ENCODE measurements around the gene KIF3B.
"Not testable (repeated sequence)": the region's sequence is repeated elsewhere in the genome, so short reads cannot be mapped to it uniquely, and the experiment has no call there.

The KIF3B gene

DNA sequence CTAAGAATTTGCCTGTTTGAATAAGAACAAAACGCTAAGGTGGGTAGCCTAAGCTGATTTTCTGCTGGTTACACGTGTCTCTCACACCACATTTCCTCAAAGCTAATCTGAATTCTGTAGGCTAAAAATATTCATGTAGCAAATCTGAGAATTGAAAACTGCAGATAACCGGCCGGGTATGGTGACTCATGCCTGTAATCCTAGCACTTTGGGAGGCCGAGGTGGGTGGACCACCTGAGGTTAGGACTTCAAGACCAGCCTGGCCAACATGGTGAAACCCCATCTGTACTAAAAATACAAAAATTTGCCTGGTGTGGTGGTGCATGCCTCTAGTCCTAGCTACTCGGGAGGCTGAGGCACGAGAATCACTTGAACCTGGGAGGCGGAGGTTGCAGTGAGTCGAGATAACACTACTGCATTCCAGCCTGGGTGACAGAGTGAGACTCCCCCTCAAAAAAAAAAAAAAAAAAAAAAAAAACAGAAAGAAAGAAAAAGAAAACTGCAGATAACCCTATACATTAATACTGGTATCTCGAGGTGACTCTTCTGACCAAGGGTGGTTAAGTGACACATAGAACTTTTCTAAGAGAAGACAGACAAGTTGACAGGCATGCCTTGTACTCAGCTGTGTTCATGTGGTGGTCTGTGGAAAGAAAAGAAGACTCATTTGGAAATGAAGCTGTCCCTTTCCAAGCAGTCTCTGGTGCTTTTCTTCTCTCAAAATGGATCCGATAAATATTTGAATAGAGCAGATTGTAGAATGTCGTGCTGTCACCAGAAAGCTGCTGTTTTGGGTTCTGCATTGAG is 55.9 kb downstream of the KIF3B start:
- DNase-seq = no peak

DNA sequence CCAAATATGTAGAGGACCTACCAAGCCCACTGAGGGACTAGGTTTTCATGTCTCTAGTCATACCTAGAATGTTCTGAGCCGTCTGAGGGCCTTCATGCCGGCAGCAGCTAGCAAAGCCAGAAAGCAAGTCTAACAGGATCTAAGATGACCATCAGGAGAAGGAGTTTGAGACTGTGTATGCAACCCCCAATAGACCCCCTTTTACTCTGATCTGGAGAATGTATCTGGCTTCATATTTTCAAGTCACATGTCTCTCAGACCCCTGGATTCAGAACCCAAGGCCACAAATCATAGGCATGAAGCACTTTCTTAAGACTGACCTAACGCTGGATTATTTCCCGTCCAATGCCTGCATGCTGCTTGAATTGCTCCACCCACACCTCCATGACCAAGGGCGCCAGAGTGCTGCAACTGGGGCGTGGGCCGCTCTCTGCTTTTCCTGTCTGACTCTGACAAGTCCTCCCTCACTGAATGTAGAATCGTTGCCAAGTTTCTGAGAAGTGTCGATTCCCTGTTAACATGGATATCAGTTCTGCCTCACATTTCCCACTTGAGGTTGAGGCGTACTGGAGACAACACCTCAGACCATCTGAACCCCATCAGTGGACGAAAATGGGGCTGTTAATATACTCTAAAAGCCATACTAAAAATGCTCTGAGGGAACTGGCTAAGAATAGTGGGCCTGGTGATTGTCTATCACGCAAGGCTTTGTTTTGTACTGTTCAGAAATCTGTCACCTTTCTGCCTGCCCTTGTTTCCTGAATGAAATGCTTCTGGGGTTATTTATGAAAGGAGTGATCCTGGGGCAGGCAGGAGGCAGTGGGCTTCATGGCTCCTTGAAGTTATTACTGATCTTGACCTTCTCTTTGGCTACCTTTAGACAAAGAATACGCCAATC is 56.8 kb downstream of the KIF3B start:
- peak; percentile 39 for DNase-seq

DNA sequence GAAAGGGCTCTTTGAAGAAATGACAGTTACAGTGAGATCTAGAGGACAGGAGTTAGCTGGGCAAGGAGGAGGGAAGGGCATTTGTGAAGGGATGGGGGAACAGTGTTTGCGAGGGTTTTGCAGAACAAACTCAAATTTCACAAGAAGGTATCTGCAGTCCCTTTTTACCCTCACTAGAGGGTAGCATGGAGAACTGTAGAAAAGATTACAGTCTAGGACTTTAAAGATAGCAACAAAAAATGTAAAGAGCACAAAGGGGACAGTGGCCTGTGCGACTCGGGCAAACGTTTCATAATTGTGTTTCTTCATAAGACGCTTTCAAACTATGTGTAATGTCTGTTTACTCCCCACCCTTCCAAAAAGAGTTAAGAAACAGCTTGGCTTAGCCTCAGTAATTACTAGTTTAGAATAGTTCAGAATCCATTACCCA is 59.5 kb downstream of the KIF3B start:
- DNase-seq = no peak

GRCh38 chr20:32337937-32338661 is 60.6 kb downstream of the KIF3B start:
- no peak for DNase-seq

DNA sequence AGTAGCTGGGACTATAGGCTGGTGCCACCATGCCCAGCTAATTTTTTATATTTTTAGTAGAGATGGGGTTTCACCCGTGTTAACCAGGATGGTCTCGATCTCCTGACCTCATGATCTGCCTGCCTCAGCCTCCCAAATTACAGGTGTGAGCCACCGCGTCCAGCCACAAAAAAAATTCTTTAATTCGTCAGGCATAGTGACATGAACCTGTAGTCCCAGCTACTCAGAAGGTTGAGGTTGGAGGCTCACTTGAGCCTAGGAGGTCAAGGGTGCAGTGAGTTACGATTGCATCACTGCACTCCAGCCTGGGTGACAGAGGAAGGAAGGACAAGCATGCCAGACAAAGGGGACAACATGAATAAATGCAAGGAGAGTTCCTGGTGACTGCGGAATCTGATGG is 61.2 kb downstream of the KIF3B start:
- DNase-seq = no peak

DNA sequence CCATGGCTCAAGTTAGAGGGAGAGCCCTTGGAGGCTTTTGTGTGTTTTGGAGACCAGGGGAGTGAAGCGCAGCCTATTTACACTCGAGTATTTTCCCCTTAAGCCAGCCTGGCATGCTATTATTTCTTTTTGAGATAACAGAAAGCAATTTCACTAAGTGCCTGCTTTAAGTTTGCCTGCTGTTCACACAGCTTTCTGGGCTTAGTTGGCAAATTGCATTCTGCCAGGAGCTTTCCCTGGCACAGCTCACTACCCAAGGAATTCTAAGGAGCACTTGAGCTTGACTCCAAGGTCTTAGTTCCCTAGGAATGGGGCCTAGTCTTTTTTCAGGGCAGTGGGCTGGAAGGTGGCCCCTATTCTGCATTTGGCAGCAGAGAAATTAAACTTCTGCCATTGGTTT is 61.7 kb downstream of the KIF3B start:
- DNase-seq = no peak

DNA sequence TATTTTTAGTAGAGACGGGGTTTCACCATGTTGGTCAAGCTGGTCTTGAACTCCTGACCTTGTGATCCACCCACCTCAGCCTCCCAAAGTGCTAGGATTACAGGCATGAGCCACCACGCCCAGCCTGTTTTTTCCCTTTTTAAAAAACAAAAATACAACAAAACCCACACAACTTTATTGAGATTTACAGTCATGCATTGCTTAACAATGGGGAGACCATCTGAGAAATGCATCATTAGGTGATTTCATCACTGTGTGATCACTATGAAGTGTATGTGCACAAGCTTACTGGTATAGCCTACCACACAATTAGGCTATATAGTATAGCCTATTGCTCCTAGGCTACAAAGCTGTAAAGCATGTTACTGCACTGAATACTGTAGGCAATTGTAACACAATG is 63.6 kb downstream of the KIF3B start:
- DNase-seq = not testable (repeated sequence)

GRCh38 chr20:32343439-32343838 is 66.0 kb downstream of the KIF3B start:
- no peak for DNase-seq

- DNase-seq = no peak
These were observed 67.5 kb downstream of the KIF3B start for GRCh38 chr20:32344835-32345506.

DNA sequence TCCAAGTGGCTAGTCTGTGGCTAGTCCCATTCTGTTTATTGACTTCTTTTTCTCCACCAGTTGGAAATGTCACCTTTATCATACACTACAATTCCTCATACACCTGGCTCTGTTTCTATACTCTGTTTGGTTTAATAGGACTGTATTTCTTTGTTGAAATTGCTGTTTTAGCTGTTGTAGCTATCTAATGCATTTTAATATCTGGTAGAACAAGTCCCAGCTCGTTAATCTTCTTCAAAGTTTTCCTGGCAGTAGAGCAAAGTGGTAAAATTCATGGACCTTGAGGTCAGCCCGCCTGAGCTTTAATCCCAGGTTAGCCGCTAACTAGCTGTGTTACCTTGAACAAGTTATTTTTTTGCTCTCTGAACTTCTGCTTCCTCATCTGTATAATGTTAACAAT is 70.8 kb downstream of the KIF3B start:
- no peak for DNase-seq

GRCh38 chr20:32350421-32350820 is 73.0 kb downstream of the KIF3B start:
- no peak for DNase-seq

DNA sequence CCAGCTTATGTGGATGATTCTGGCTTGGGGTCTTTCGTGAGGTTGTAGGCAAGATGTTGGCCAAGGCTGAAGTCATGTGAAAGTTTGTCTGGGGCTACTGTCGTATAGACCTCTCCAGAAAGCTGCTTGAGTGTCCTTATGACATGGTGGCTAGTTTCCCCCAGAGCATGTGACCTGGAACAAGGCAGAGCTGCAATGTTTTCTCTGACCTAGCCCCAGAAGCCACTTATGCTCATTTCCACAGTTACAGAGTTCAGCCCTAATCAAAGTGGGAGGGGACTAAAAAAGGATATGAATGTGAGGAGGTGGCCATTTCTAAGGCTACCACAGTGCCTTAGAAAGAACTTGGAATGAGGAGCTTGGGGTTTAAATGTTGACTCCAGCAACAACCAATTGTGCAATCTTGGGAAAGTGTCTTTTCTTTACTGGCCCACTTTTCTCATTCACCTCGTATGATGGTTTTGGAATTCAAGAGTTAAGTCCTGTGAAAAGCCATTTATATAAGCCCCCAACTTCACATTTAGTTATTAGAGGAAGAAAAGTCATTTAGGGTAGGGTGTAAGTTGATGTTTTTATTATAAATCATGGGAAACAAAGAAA is 74.8 kb downstream of the KIF3B start:
- no peak for DNase-seq

DNA sequence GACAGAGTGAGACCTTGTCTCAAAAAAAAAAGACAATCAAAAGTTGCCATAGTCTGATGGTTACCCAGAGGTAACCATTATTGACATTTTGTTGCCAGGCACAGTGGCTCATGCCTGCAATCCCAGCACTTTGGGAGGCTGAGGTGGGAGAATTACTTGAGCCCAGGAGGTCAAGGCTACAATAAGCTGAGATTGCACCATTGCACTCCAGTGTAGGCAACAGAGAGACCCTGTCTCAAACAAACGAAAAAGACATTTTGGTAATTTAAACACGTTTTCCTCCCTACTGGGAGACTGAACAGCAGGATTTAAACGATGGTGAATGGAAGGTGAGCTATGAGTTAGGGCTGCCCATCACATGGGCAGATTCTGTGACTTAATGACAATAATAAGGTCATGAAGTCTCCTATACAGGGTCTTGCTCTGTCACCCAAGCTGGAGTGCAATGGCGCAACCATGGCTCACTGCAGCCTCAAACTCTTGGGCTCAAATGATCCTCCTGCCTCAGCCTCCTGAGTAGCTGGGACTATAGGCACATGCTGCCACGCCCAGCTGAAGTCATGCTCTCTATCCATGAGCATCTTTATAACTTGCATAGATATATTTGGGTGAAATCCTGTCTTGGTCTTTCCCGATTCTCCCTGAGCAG is 76.5 kb downstream of the KIF3B start:
- no peak for DNase-seq

DNA sequence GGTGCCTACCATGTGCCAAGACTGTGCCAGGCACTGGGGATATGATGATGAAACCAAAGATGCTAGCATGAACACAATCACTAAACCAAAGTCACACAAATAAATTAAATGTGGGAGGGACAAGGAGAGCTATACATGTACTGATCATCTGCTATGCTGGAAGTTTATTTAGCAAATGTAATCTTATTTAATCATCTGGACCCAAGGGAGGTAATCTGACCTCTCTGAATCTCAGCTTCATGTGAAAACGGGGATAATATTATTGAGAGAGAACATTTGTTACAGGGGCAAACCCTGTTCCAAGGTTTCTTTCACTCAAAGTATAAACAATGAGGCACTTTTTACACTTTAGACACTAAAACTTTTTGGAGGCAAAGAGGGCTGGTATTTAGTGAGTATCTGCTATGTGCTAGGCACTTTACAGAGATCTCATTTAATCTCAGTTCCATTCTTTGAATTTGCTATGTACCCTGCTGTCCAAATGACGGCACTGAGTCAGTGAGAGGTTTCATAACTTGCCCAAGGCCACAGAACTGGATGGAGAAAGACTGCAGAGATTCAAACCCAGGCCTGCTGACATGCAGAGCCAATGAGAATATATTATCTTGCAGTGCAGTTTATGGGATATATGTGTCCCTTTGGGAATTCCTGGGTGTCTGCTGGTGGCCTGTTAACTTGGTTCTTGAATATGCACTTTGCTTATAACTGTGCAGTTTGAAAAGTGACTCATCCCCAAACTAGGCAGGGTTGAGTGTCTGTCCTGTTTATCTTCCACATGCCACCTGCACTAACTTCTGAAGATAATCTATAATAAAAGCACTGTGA is 77.4 kb downstream of the KIF3B start:
- no peak for DNase-seq

- DNase-seq = no peak
These were observed 78.0 kb downstream of the KIF3B start for GRCh38 chr20:32355417-32355841.

GRCh38 chr20:32355907-32356621 is 78.6 kb downstream of the KIF3B start:
- not testable (repeated sequence) for DNase-seq

GRCh38 chr20:32356622-32357374 is 79.3 kb downstream of the KIF3B start:
- no peak for DNase-seq

DNA sequence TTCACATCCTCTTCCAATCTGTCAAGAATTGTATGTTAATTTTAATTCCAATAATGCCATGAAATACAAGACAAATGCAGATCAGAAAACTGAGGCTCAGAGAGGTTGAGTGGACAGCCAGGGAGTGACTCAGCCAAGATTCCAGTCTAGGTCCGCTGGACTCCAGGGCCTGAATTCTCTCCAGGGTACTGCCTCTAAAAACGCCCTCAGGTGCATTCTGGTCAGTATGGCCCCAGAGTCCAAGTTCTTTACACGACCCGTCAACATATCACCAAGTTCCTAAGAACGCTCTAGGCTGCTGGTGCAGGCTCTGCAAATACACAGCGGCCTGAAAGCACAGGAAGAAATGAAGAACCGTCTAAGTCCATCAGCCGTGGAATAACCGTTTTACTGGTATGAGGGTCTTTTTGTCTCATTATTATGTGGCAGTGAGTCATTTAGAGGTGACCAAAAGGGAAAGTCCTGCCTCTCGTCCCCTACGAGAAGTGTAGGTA is 80.0 kb downstream of the KIF3B start:
- no peak for DNase-seq

Measured in activated T-cell treated with anti-CD3 and anti-CD28 coated beads, Interleukin-2, amount 50 U/mL, for 1 hour (primary cell).